Tibial nerve (tissue), 3 donors: ENCODE results near the gene MBLAC1.

ENCODE experiments used
- CTCF ChIP-seq, 5 experiments: fragments of 200-600 bp in 3 of 5; fragments of 450-650 bp in 2 of 5; sonication (generic) in 3 of 5; IDR thresholded peaks; one replicate each; pipeline ENCODE4 v1.5.1; 2016 to 2019; ENCODE audit warnings: antibody characterized with exemption in 5 of 5, mild to moderate bottlenecking in 3 of 5, moderate library complexity in 2 of 5
- POLR2A ChIP-seq, 2 donors: fragments of 450-650 bp; IDR thresholded peaks; one replicate each; pipeline ENCODE4 v1.6.1; 2017; ENCODE audit warnings: antibody characterized with exemption in 2 of 2, mild to moderate bottlenecking in 2 of 2, moderate library complexity in 2 of 2

GRCh38 chr7:100173806-100174495 is 47.2 kb downstream of the MBLAC1 start:
- TF ChIP-seq POLR2A (IDR thresholded peaks at IDR 0.05) (no peak), CTCF (IDR thresholded peaks at IDR 0.05) (no peak)
